AG04450 (cell line): ENCODE data around the gene E2F3. TPM values are rescaled to one million over a fixed set of nuclear protein-coding genes. Genes with fewer than 3 reads are reported as not detected.

ENCODE experiments used
- CTCF ChIA-PET: fragments of 300-600, 350-600 bp; formaldehyde crosslinking; extraction: SDS; loops from one replicate; lab custom pipeline; 2022; ENCODE audit warnings: antibody characterized with exemption, inconsistent platforms; lab: Charles Lee
- POLR2A ChIA-PET: fragments of 350-600 bp; formaldehyde crosslinking; extraction: SDS; loops from one replicate; lab custom pipeline; 2021; ENCODE audit warnings: antibody characterized with exemption, inconsistent platforms; lab: Yijun Ruan, JAX
- DNase-seq: peaks from one replicate; pipeline ENCODE4 v3.0.0-alpha.2; 2011; ENCODE audit warnings: low read depth, low spot score
- H3K27ac ChIP-seq: one replicate; pipeline ENCODE4 v1.5.1; 2012; ENCODE audit warnings: low read depth, low read length, control low read depth
- H3K27me3 ChIP-seq: one replicate; pipeline ENCODE4 v1.6.0; 2012; ENCODE audit warnings: low read length; ENCODE audit not compliant: control insufficient read depth, insufficient read depth
- H3K4me3 ChIP-seq: 2 replicates; pipeline ENCODE4 v1.5.1; 2011; ENCODE audit warnings: mild to moderate bottlenecking, low read depth, low read length, control low read depth
- H3K9me3 ChIP-seq: 2 replicates; pipeline ENCODE4 v1.5.1; 2012; ENCODE audit warnings: low read length; ENCODE audit not compliant: control insufficient read depth, insufficient read depth
- CTCF ChIP-seq: IDR thresholded peaks from 2 replicates; pipeline ENCODE4 v1.5.1; 2011; ENCODE audit warnings: low read depth, low read length, control low read depth, inconsistent platforms
- polyA plus RNA-seq: library from polyadenylated mRNA; depleted of rRNA; stranded (reverse); fragments of >200 nt; gene quantifications from 2 replicates; pipeline ENCODE4 v1.2.3, GENCODE V29; 2011

The E2F3 gene
- polyA plus RNA-seq, 1 experiment: 10.7 TPM

DNA sequence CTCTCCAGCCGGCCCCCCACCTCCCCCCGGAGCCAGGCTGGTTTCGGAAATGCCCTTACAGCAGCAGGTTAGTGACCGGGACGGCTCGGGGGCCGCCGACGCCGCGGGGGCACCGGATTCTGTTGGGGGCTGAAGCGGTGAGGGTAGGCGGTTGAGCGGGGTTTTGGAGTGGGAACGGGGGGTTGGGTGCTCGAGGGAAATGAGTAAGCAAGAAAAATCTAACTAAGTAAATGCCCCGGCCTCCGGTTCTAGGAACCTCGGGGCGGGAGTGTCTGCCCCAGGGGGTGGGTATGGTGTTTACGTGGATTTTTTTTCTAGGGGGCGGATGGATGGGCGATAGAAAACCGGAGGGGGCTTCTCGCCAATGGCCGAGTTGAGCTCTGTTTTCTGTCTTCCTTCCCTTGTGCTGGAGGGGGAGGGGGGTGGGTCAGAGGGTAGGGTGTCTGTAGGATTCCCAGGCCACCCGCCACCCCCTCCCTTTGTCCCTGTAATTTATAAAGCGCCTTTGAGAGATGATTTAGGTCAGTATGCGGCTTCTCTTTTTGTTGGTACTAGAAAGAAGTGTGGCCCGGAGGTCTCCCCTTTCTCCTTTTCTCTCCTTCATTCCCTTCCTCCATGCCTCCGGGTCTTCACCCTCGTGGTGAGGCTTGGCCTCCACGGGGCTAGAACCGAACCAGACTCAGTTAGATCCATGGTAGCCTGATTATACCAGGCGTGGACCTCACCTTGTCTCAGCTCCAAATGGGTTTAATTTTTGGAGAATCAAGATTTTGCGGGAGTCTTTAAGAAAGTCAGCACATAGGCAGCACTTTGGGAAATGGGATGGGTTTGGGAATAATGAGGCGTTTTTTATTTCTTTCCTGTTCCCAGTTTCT lies 2.3 kb downstream of the E2F3 start:
- no peaks in the 10 kb centered on the region for H3K27me3 ChIP-seq
- H3K27ac ChIP-seq: peak overlapping the region; percentile 90
- TF ChIP-seq CTCF: no peak
- DNase-seq: no peak
- no peaks in the 10 kb centered on the region; the same call in 1 of the 2 replicates for H3K9me3 ChIP-seq
- H3K4me3 ChIP-seq: peak overlapping the region; percentile 85
- POLR2A ChIA-PET: interaction anchor here (0.6 kb wide), 2 partner anchors 15 to 50 kb away, joined by 6 to 7 read pairs; no protein-coding TSS in a partner anchor
- CTCF ChIA-PET: interaction anchor here (0.6 to 2.8 kb wide), 34 partner anchors 8 to 1805 kb away, joined by 3 to 44 read pairs (median 5); partner anchors contain the start of gene CDKAL1

DNA sequence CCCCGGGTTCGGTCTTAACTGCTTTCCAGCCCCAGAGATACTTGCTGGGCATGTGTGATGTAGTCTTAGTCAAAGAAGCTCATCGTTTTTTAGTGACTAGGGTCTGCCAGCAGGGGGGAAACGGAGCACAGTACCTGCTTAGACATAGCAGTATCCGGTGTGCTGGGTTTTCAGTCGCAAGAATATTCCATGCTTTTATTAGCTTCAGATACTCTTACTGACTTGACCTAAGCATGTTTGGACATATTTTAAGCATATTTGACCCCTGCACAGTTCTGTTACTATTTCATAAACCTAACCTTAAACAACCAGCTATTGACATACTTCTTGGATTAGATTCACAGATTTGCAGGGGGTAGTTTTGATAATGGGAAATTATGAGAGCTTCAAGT lies 3.0 kb downstream of the E2F3 start:
- Histone ChIP-seq H3K27ac (peak overlapping the region; percentile 90), H3K4me3 (peak overlapping the region; percentile 85), H3K27me3 (no peaks in the 10 kb centered on the region), H3K9me3 (no peaks in the 10 kb centered on the region; the same call in 1 of the 2 replicates)
- POLR2A ChIA-PET: interaction anchor here (0.6 kb wide), 1 partner anchor 50 kb away, joined by 7 read pairs; no protein-coding TSS in a partner anchor
- DNase-seq: no peak
- peak; percentile 79 for TF ChIP-seq CTCF
- CTCF ChIA-PET: interaction anchor here (0.6 to 2.8 kb wide), 36 partner anchors 8 to 1806 kb away, joined by 3 to 44 read pairs (median 5); partner anchors contain the start of gene CDKAL1

- no peaks in the 10 kb centered on the region for H3K27me3 ChIP-seq
- no peak overlapping the region for H3K27ac ChIP-seq
- TF ChIP-seq CTCF: no peak
- ChIA-PET CTCF (interaction anchor here (1.2 kb wide), 1 partner anchor 119 kb away, joined by 5 read pairs; no protein-coding TSS in a partner anchor), POLR2A (no interaction called here)
- no peak overlapping the region for H3K4me3 ChIP-seq
- DNase-seq: no peak
- no peaks in the 10 kb centered on the region for H3K9me3 ChIP-seq
These were observed 7.2 kb downstream of the E2F3 start for GRCh38 chr6:20408851-20409250.

DNA sequence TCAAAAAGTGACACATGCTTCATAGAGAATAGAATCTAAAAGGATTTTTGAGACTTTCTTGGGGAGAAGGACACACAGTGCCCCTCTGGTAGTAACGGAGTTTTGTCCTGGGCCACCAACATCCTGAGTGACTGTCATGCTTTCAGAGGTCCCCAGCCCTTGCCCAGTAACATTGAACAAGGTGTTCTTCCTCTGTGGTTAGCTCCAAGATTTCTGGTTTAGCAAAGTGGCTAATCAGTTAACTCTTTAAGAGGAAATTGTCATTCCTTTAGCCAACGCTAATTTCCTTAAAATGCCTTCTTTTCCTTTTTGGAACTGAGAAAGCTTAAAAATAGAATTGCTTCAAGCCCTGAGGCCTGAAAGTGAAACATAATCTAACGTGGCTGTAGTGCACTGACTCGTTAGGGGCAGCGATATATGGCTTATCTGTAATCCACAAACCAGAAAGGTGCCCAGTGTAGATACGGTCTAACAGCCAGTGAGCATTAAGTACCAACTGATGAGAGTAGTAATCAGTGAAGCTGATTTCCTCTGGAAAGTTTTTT lies 7.8 kb downstream of the E2F3 start:
- H3K27me3 ChIP-seq: no peaks in the 10 kb centered on the region
- no peak overlapping the region for H3K27ac ChIP-seq
- H3K9me3 ChIP-seq: no peaks in the 10 kb centered on the region
- CTCF ChIA-PET: interaction anchor here (1.2 kb wide), 1 partner anchor 118 kb away, joined by 5 read pairs; no protein-coding TSS in a partner anchor
- no peak for TF ChIP-seq CTCF
- no peak for DNase-seq
- H3K4me3 ChIP-seq: no peak overlapping the region
- POLR2A ChIA-PET: no interaction called here
